ENCODE measurements around the gene SQSTM1.
"Not testable (repeated sequence)": the region's sequence is repeated elsewhere in the genome, so short reads cannot be mapped to it uniquely, and the experiment has no call there.

Gene SQSTM1

GRCh38 chr5:179868541-179868940, 47.8 kb downstream of the SQSTM1 start:
- DNase-seq (ENCODE audit: low read depth): no peak
- no peak for TF ChIP-seq CTCF (conservative IDR thresholded peaks at IDR 0.05; ENCODE audit: low read length)
- H3K4me3 ChIP-seq (ENCODE audit: low read length): no peak overlapping the region

GRCh38 chr5:179869101-179869500, 48.4 kb downstream of the SQSTM1 start:
- TF ChIP-seq CTCF (conservative IDR thresholded peaks at IDR 0.05; ENCODE audit: low read length): no peak
- H3K4me3 ChIP-seq (ENCODE audit: low read length): no peak overlapping the region
- DNase-seq (ENCODE audit: low read depth): no peak

- no peak for DNase-seq (ENCODE audit: low read depth)
- no peak for TF ChIP-seq CTCF (conservative IDR thresholded peaks at IDR 0.05; ENCODE audit: low read length)
- no peak overlapping the region for H3K4me3 ChIP-seq (ENCODE audit: low read length)
Measured at GRCh38 chr5:179869641-179870402, 49.1 kb downstream of the SQSTM1 start.

- TF ChIP-seq CTCF (conservative IDR thresholded peaks at IDR 0.05; ENCODE audit: low read length): no peak
- H3K4me3 ChIP-seq (ENCODE audit: low read length): no peak overlapping the region
- no peak for DNase-seq (ENCODE audit: low read depth)
Measured at GRCh38 chr5:179870403-179870903, 49.7 kb downstream of the SQSTM1 start.

GRCh38 chr5:179870952-179871351, 50.2 kb downstream of the SQSTM1 start:
- no peak for DNase-seq (ENCODE audit: low read depth)
- TF ChIP-seq CTCF (conservative IDR thresholded peaks at IDR 0.05; ENCODE audit: low read length): no peak

GRCh38 chr5:179871533-179871932, 50.8 kb downstream of the SQSTM1 start:
- H3K4me3 ChIP-seq (ENCODE audit: low read length); DNase-seq (ENCODE audit: low read depth): not testable (repeated sequence)

More at GRCh38 chr5:179870952-179871351, 50.2 kb downstream of the SQSTM1 start:
- no peak overlapping the region for H3K4me3 ChIP-seq (ENCODE audit: low read length)

- no peak for DNase-seq (ENCODE audit: low read depth)
- TF ChIP-seq CTCF (conservative IDR thresholded peaks at IDR 0.05; ENCODE audit: low read length): no peak
- no peak overlapping the region for H3K4me3 ChIP-seq (ENCODE audit: low read length)
Measured at GRCh38 chr5:179872055-179872827, 51.5 kb downstream of the SQSTM1 start.
